Smooth muscle cell (in vitro differentiated cells): ENCODE data around the gene KLHL13. TPM values are rescaled to one million over a fixed set of nuclear protein-coding genes. Genes with fewer than 3 reads are reported as not detected.
"Not testable (repeated sequence)": the region's sequence is repeated elsewhere in the genome, so short reads cannot be mapped to it uniquely, and the experiment has no call there.

Experiments
- DNase-seq: peaks from one replicate; lab custom pipeline; 2025; ENCODE audit not compliant: unreplicated experiment; lab: John Stamatoyannopoulos, UW
- H2AFZ ChIP-seq: fragments of 200-600 bp; sonication (generic); 2 replicates; pipeline ENCODE4 v1.6.0; 2016; ENCODE audit warnings: antibody characterized with exemption, low read depth, mild to moderate bottlenecking
- H3F3A ChIP-seq: fragments of 200-600 bp; sonication (generic); 2 replicates; pipeline ENCODE4 v1.6.0; 2017; ENCODE audit warnings: antibody characterized with exemption, low read depth
- H3K27ac ChIP-seq: fragments of 200-600 bp; sonication (generic); 2 replicates; pipeline ENCODE4 v1.5.1; 2016; ENCODE audit warnings: low read depth, mild to moderate bottlenecking
- H3K27me3 ChIP-seq: fragments of 200-600 bp; sonication (generic); 2 replicates; pipeline ENCODE4 v1.6.1; 2016; ENCODE audit warnings: low read depth, mild to moderate bottlenecking
- H3K36me3 ChIP-seq: fragments of 200-600 bp; sonication (generic); 2 replicates; pipeline ENCODE4 v1.5.1; 2016; ENCODE audit warnings: low read depth
- H3K4me1 ChIP-seq: fragments of 200-600 bp; sonication (generic); 2 replicates; pipeline ENCODE4 v1.5.1; 2016; ENCODE audit warnings: low read depth
- H3K4me2 ChIP-seq: fragments of 200-600 bp; sonication (generic); 2 replicates; pipeline ENCODE4 v1.6.0; 2016; ENCODE audit warnings: mild to moderate bottlenecking
- H3K4me3 ChIP-seq: fragments of 200-600 bp; sonication (generic); 2 replicates; pipeline ENCODE4 v1.5.1; 2016; ENCODE audit warnings: mild to moderate bottlenecking
- H3K79me2 ChIP-seq: fragments of 200-600 bp; sonication (generic); 2 replicates; pipeline ENCODE4 v1.6.0; 2016; ENCODE audit warnings: low read depth, mild to moderate bottlenecking
- H3K9ac ChIP-seq: fragments of 200-600 bp; sonication (generic); 2 replicates; pipeline ENCODE4 v1.6.0; 2016; ENCODE audit warnings: low read depth
- H3K9me3 ChIP-seq: fragments of 200-600 bp; sonication (generic); replicated peaks from 2 replicates; pipeline ENCODE4 v1.5.1; 2016; ENCODE audit warnings: low read depth
- H4K20me1 ChIP-seq: fragments of 200-600 bp; sonication (generic); 2 replicates; pipeline ENCODE4 v1.6.0; 2016; ENCODE audit warnings: low read depth
- CTCF ChIP-seq: fragments of 200-600 bp; sonication (generic); IDR thresholded peaks from 2 replicates; pipeline ENCODE4 v1.5.1; 2017; ENCODE audit warnings: borderline replicate concordance, mild to moderate bottlenecking, antibody characterized with exemption; ENCODE audit not compliant: insufficient read depth, poor library complexity, severe bottlenecking
- WGBS: methylation state at CpG from one replicate; pipeline ENCODE4 v1.1.7; 2016; ENCODE audit warnings: low lambda C conversion rate; 5-methylcytosine and 5-hydroxymethylcytosine counted together
- polyA plus RNA-seq: library from polyadenylated mRNA; unstranded; fragments of >200 nt; fragmentation: Nextera tagmentation; extraction: Ambion mirVana; gene quantifications from 2 replicates; pipeline ENCODE4 v1.2.1, GENCODE V29; 2016
- total RNA-seq: library from RNA; depleted of rRNA; stranded (reverse); fragments of >200 nt; gene quantifications from 2 replicates; pipeline ENCODE4 v1.2.3, GENCODE V29; 2014

KLHL13 gene
- total and polyA plus RNA-seq, 2 experiments from 2014 or later = 0.32 to 3.4 TPM

GRCh38 chrX:118156254-118156952 is 39.8 kb upstream of the KLHL13 start:
- WGBS = 82% methylated on average over 6 of the region's 6 CpGs
- no peaks in the 10 kb centered on the region for H4K20me1 ChIP-seq
- H3K9me3 ChIP-seq = no peaks in the 10 kb centered on the region
- no peak overlapping the region for H3K27ac ChIP-seq
- H3K4me3 ChIP-seq = no peak overlapping the region
- H2AFZ ChIP-seq = no peak overlapping the region
- H3K79me2 ChIP-seq = no peaks in the 10 kb centered on the region
- H3K4me2 ChIP-seq = no peak overlapping the region
- no peak overlapping the region for H3K9ac ChIP-seq
- no peaks in the 10 kb centered on the region for H3K4me1 ChIP-seq
- TF ChIP-seq CTCF = no peak
- no peaks in the 10 kb centered on the region for H3K36me3 ChIP-seq
- no peak for DNase-seq
- no peaks in the 10 kb centered on the region for H3K27me3 ChIP-seq
- no peaks in the 10 kb centered on the region for H3F3A ChIP-seq

- Histone ChIP-seq H3K79me2 (no peaks in the 10 kb centered on the region), H3K27me3 (no peaks in the 10 kb centered on the region), H2AFZ (no peak overlapping the region), H3K4me3 (no peak overlapping the region), H3K36me3 (no peaks in the 10 kb centered on the region), H3K9ac (no peak overlapping the region), H3K4me2 (no peak overlapping the region), H3K4me1 (no peaks in the 10 kb centered on the region), H3K9me3 (no peaks in the 10 kb centered on the region), H3K27ac (no peak overlapping the region), H4K20me1 (no peaks in the 10 kb centered on the region), H3F3A (no peaks in the 10 kb centered on the region)
- no peak for DNase-seq
- no peak for TF ChIP-seq CTCF
- WGBS = 91% methylated on average over 1 of the region's 1 CpG
These were observed 36.7 kb upstream of the KLHL13 start for GRCh38 chrX:118153270-118153669.

GRCh38 chrX:118152721-118153120 is 36.1 kb upstream of the KLHL13 start:
- DNase-seq = no peak
- no peaks in the 10 kb centered on the region for H3K9me3 ChIP-seq
- no peak overlapping the region for H3K27ac ChIP-seq
- no peaks in the 10 kb centered on the region for H4K20me1 ChIP-seq
- H3K79me2 ChIP-seq = no peaks in the 10 kb centered on the region
- no peaks in the 10 kb centered on the region for H3K4me1 ChIP-seq
- no peaks in the 10 kb centered on the region for H3F3A ChIP-seq
- WGBS = 66% methylated on average over 2 of the region's 2 CpGs
- H3K4me2 ChIP-seq = no peak overlapping the region
- no peak overlapping the region for H2AFZ ChIP-seq
- H3K9ac ChIP-seq = no peak overlapping the region
- no peaks in the 10 kb centered on the region for H3K27me3 ChIP-seq
- TF ChIP-seq CTCF = no peak
- no peaks in the 10 kb centered on the region for H3K36me3 ChIP-seq
- H3K4me3 ChIP-seq = no peak overlapping the region

GRCh38 chrX:118148737-118149136 is 32.1 kb upstream of the KLHL13 start:
- DNase-seq = no peak
- H3K27ac ChIP-seq = no peak overlapping the region
- peaks cover 3% of the 10 kb centered on the region for H3K9me3 ChIP-seq
- H3K4me3 ChIP-seq = no peak overlapping the region
- no peaks in the 10 kb centered on the region for H3K4me1 ChIP-seq
- no peak overlapping the region for H3K9ac ChIP-seq
- WGBS = 58% methylated on average over 1 of the region's 1 CpG
- H4K20me1 ChIP-seq = no peaks in the 10 kb centered on the region
- TF ChIP-seq CTCF = no peak
- H2AFZ ChIP-seq = no peak overlapping the region
- H3F3A ChIP-seq = no peaks in the 10 kb centered on the region
- no peaks in the 10 kb centered on the region for H3K79me2 ChIP-seq
- H3K27me3 ChIP-seq = no peaks in the 10 kb centered on the region
- H3K4me2 ChIP-seq = no peak overlapping the region
- no peaks in the 10 kb centered on the region for H3K36me3 ChIP-seq

- H3K27ac ChIP-seq, H3K36me3 ChIP-seq, H2AFZ ChIP-seq, H3K27me3 ChIP-seq, H3K79me2 ChIP-seq, H3K4me2 ChIP-seq, H3K4me3 ChIP-seq, H4K20me1 ChIP-seq, H3K4me1 ChIP-seq, H3K9ac ChIP-seq, H3F3A ChIP-seq, DNase-seq, H3K9me3 ChIP-seq: not testable (repeated sequence)
- WGBS = 90% methylated on average over 2 of the region's 3 CpGs
These were observed 31.2 kb upstream of the KLHL13 start for GRCh38 chrX:118147771-118148170.
